ENCODE results near the gene EME1.

DNA sequence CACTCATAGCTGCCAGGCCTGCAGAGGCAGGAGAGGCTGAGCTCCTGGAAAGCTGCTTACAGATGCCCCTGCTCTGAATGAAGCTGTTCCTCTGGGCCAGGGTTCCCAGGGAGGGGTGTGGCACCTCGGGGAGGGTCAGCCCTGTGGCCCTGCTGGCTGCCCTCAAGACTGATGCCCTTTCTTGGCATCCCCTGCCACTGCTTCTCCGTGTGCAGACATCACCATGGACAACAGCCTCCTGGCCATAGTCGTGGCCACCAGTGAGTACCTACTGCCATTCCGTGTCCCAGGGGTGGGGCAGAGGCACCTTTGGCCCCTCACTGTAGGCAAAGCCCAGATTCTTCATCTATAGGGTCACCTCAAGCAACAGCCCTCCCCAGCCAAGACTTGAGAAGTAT lies 9.0 kb upstream of the EME1 start:
- TF ChIP-seq, protein P1, sequence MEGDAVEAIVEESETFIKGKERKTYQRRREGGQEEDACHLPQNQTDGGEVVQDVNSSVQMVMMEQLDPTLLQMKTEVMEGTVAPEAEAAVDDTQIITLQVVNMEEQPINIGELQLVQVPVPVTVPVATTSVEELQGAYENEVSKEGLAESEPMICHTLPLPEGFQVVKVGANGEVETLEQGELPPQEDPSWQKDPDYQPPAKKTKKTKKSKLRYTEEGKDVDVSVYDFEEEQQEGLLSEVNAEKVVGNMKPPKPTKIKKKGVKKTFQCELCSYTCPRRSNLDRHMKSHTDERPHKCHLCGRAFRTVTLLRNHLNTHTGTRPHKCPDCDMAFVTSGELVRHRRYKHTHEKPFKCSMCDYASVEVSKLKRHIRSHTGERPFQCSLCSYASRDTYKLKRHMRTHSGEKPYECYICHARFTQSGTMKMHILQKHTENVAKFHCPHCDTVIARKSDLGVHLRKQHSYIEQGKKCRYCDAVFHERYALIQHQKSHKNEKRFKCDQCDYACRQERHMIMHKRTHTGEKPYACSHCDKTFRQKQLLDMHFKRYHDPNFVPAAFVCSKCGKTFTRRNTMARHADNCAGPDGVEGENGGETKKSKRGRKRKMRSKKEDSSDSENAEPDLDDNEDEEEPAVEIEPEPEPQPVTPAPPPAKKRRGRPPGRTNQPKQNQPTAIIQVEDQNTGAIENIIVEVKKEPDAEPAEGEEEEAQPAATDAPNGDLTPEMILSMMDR (IDR thresholded peaks at IDR 0.05): no peak
- TF ChIP-seq EP300 (IDR thresholded peaks at IDR 0.05) (no peak), JUNB (IDR thresholded peaks at IDR 0.05) (no peak), SMC3 (IDR thresholded peaks at IDR 0.05) (no peak), CEBPB (IDR thresholded peaks at IDR 0.05) (no peak), POLR2A (IDR thresholded peaks at IDR 0.05; ENCODE audit: low read length) (no peak), TP53 (CRISPR knock-in tag; IDR thresholded peaks at IDR 0.05) (no peak), ESRRA (IDR thresholded peaks at IDR 0.05; ENCODE audit: borderline replicate concordance, low read length) (no peak), FOXS1 (CRISPR knock-in tag; IDR thresholded peaks at IDR 0.05) (no peak), MYC (IDR thresholded peaks at IDR 0.05; ENCODE audit: borderline replicate concordance, low read length) (no peak), NPAS2 (CRISPR knock-in tag; IDR thresholded peaks at IDR 0.05; ENCODE audit: borderline replicate concordance) (no peak)
- TF ChIP-seq, protein P2, sequence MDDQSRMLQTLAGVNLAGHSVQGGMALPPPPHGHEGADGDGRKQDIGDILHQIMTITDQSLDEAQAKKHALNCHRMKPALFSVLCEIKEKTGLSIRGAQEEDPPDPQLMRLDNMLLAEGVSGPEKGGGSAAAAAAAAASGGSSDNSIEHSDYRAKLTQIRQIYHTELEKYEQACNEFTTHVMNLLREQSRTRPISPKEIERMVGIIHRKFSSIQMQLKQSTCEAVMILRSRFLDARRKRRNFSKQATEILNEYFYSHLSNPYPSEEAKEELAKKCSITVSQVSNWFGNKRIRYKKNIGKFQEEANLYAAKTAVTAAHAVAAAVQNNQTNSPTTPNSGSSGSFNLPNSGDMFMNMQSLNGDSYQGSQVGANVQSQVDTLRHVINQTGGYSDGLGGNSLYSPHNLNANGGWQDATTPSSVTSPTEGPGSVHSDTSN (IDR thresholded peaks at IDR 0.05): no peak
- TF ChIP-seq, protein P3, sequence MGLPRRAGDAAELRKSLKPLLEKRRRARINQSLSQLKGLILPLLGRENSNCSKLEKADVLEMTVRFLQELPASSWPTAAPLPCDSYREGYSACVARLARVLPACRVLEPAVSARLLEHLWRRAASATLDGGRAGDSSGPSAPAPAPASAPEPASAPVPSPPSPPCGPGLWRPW (IDR thresholded peaks at IDR 0.05): no peak

Data from A549 (cell line).